Keratinocyte (primary cell): ENCODE measurements around the gene ABHD12B. TPM values are rescaled to one million over a fixed set of nuclear protein-coding genes. Genes with fewer than 3 reads are reported as not detected.
"Not testable (repeated sequence)": the region's sequence is repeated elsewhere in the genome, so short reads cannot be mapped to it uniquely, and the experiment has no call there.

Source experiments
- DNase-seq: peaks from one replicate; pipeline ENCODE4 v3.0.0-alpha.2; 2011; ENCODE audit warnings: low read depth, missing footprints, low spot score
- FAIRE-seq: peaks from 2 replicates; lab custom pipeline; 2011; peaks lifted over from hg19 to GRCh38; lab: Jason Lieb, UNC
- H2AFZ ChIP-seq: 2 replicates; pipeline ENCODE4 v1.6.0; 2012; ENCODE audit warnings: low read length, control low read depth, inconsistent platforms; ENCODE audit not compliant: control insufficient read depth
- H3K27ac ChIP-seq: 2 replicates; pipeline ENCODE4 v1.5.1; 2011; ENCODE audit warnings: low read length; ENCODE audit not compliant: control insufficient read depth, insufficient read depth
- H3K27me3 ChIP-seq: 3 replicates; pipeline ENCODE4 v1.6.0; 2011; ENCODE audit warnings: low read length; ENCODE audit not compliant: control insufficient read depth, insufficient read depth; ENCODE audit errors: extremely low read depth
- H3K36me3 ChIP-seq, 2 experiments: 2 replicates in 1 of 2; 3 replicates in 1 of 2; pipeline ENCODE4 v1.5.1; 2011; ENCODE audit warnings: low read length in 2 of 2, mild to moderate bottlenecking in 1 of 2; ENCODE audit not compliant: control insufficient read depth in 2 of 2, insufficient read depth in 2 of 2; ENCODE audit errors: extremely low read depth in 1 of 2
- H3K4me1 ChIP-seq: 3 replicates; pipeline ENCODE4 v1.5.1; 2011; ENCODE audit warnings: low read length; ENCODE audit not compliant: control insufficient read depth, insufficient read depth; ENCODE audit errors: extremely low read depth
- H3K4me2 ChIP-seq: 3 replicates; pipeline ENCODE4 v1.6.0; 2011; ENCODE audit warnings: low read depth, low read length; ENCODE audit not compliant: control insufficient read depth, insufficient read depth; ENCODE audit errors: extremely low read depth
- H3K4me3 ChIP-seq, 3 experiments: fragments of 200-600 bp in 1 of 3; sonication (generic) in 1 of 3; 2 replicates in 2 of 3; 3 replicates in 1 of 3; pipeline ENCODE4 v1.5.1; 2011 to 2016; ENCODE audit warnings: low read length in 3 of 3, mild to moderate bottlenecking in 3 of 3, control low read depth in 2 of 3, inconsistent platforms in 1 of 3, low read depth in 1 of 3, mixed read lengths in 1 of 3, mixed run types in 1 of 3, moderate library complexity in 1 of 3; ENCODE audit not compliant: control insufficient read depth in 2 of 3, insufficient read depth in 2 of 3; ENCODE audit errors: extremely low read depth in 1 of 3
- H3K79me2 ChIP-seq: 2 replicates; pipeline ENCODE4 v1.6.0; 2012; ENCODE audit warnings: low read length; ENCODE audit not compliant: control insufficient read depth, insufficient read depth
- H3K9ac ChIP-seq: 3 replicates; pipeline ENCODE4 v1.6.0; 2011; ENCODE audit warnings: low read length; ENCODE audit not compliant: control insufficient read depth, insufficient read depth; ENCODE audit errors: extremely low read depth
- H3K9me1 ChIP-seq: 3 replicates; pipeline ENCODE4 v1.6.0; 2011; ENCODE audit warnings: low read length; ENCODE audit not compliant: control insufficient read depth, insufficient read depth; ENCODE audit errors: extremely low read depth
- H3K9me3 ChIP-seq: 2 replicates; pipeline ENCODE4 v1.5.1; 2012; ENCODE audit warnings: low read depth, low read length; ENCODE audit not compliant: control insufficient read depth
- H4K20me1 ChIP-seq: 3 replicates; pipeline ENCODE4 v1.6.0; 2011; ENCODE audit warnings: low read length; ENCODE audit not compliant: control insufficient read depth, insufficient read depth; ENCODE audit errors: extremely low read depth
- EZH2 ChIP-seq: IDR thresholded peaks from one replicate; pipeline ENCODE4 v1.6.1; 2012; ENCODE audit warnings: inconsistent platforms, mild to moderate bottlenecking, low read length, moderate library complexity
- dilution Hi-C: fragments of 300-500 bp; cut with MboI; formaldehyde crosslinking; loops from one replicate; pipeline ENCODE4 v1.7.0; 2020; ENCODE audit warnings: low sequenced_read_pairs; ENCODE audit not compliant: extremely low pct_ligation_motif_present
- polyA plus RNA-seq, 5 experiments: library from polyadenylated mRNA; depleted of rRNA in 3 of 5; stranded (reverse) in 3 of 5; stranded (forward) in 1 of 5; unstranded in 1 of 5; fragments of >200 nt; gene quantifications; 1 replicate in 1 of 5; 2 replicates in 3 of 5; 3 replicates in 1 of 5; pipeline versions ENCODE4 v1.2.1 to v1.2.3, GENCODE V29; 2011 to 2012; ENCODE audit warnings: missing spikeins in 2 of 5, low read depth in 1 of 5, low replicate concordance in 1 of 5
- TF ChIP-seq, protein P1 (sequence below), 3 experiments: IDR thresholded peaks in 1 of 3; conservative IDR thresholded peaks in 1 of 3; optimal IDR thresholded peaks in 1 of 3; 2 replicates in 2 of 3; 3 replicates in 1 of 3; pipeline versions ENCODE3 to v1.5.1; 2011; ENCODE audit warnings: low read length in 3 of 3, mild to moderate bottlenecking in 3 of 3, moderate library complexity in 2 of 3, control low read depth in 1 of 3, inconsistent platforms in 1 of 3; ENCODE audit not compliant: insufficient read depth in 2 of 3; ENCODE audit errors: extremely low read depth in 1 of 3

The ABHD12B gene
- polyA plus RNA-seq, 1 donor (not counting 4 experiments of a cell fraction or from before 2014, with no cell fraction given) = not detected

DNA sequence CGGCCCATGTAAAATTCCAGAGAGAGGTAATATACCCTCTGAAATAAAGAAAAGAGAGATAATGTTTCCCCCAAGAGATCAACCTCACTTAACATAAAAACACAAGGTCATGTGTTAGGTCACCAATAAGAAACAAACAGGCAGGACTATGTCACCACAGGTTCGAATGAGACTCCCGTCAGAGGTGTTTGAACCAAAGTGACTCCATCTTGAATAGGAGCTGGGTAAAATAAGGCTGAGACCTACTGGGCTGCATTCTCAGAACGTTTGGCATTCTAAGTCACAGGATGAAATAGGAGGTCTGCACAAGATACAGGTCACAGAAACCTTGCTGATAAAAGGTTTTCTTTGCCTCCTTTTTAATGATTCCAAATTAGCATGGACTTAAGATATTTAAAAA lies 65.9 kb downstream of the ABHD12B start:
- no peak overlapping the region for H3K4me3 ChIP-seq
- H3K9me3 ChIP-seq = no peaks in the 10 kb centered on the region
- H3K4me2 ChIP-seq = peak overlapping the region; percentile 81
- peaks cover 9 to 30% of the 10 kb centered on the region in 2 experiments for H3K36me3 ChIP-seq
- H3K79me2 ChIP-seq = peaks cover 60% of the 10 kb centered on the region
- H3K9ac ChIP-seq = peak overlapping the region; percentile 19
- H3K27ac ChIP-seq = peak overlapping the region; percentile 59
- no peaks in the 10 kb centered on the region for H3K27me3 ChIP-seq
- no peak for DNase-seq
- no peak for TF ChIP-seq EZH2
- TF ChIP-seq, protein P1, sequence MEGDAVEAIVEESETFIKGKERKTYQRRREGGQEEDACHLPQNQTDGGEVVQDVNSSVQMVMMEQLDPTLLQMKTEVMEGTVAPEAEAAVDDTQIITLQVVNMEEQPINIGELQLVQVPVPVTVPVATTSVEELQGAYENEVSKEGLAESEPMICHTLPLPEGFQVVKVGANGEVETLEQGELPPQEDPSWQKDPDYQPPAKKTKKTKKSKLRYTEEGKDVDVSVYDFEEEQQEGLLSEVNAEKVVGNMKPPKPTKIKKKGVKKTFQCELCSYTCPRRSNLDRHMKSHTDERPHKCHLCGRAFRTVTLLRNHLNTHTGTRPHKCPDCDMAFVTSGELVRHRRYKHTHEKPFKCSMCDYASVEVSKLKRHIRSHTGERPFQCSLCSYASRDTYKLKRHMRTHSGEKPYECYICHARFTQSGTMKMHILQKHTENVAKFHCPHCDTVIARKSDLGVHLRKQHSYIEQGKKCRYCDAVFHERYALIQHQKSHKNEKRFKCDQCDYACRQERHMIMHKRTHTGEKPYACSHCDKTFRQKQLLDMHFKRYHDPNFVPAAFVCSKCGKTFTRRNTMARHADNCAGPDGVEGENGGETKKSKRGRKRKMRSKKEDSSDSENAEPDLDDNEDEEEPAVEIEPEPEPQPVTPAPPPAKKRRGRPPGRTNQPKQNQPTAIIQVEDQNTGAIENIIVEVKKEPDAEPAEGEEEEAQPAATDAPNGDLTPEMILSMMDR (optimal IDR thresholded peaks at IDR 0.05 in 1 of 3, IDR thresholded peaks at IDR 0.05 in 1 of 3, conservative IDR thresholded peaks at IDR 0.05 in 1 of 3; ENCODE audit: extremely low read depth in 1 of 3, insufficient read depth in 2 of 3, low read length in 3 of 3) = no peak
- no peak for FAIRE-seq
- H3K9me1 ChIP-seq = no peaks in the 10 kb centered on the region
- H3K4me1 ChIP-seq = peaks cover 52% of the 10 kb centered on the region
- H4K20me1 ChIP-seq = no peaks in the 10 kb centered on the region
- dilution Hi-C loops = no loop called here
- no peak overlapping the region for H2AFZ ChIP-seq

- Histone ChIP-seq H3K4me2 (peak overlapping the region; percentile 89), H3K9me1 (no peaks in the 10 kb centered on the region), H3K4me1 (peaks cover 52% of the 10 kb centered on the region), H3K9me3 (no peaks in the 10 kb centered on the region), H3K27me3 (no peaks in the 10 kb centered on the region), H3K27ac (peak overlapping the region; percentile 61), H3K9ac (no peak overlapping the region), H3K4me3 (peak overlapping the region in 1 of 3 experiments; percentile 46), H3K79me2 (peaks cover 55% of the 10 kb centered on the region), H2AFZ (no peak overlapping the region), H4K20me1 (no peaks in the 10 kb centered on the region), H3K36me3 (peaks cover 2 to 13% of the 10 kb centered on the region in 2 experiments)
- dilution Hi-C loops = no loop called here
- no peak for TF ChIP-seq EZH2
- TF ChIP-seq, protein P1 (optimal IDR thresholded peaks at IDR 0.05 in 1 of 3, IDR thresholded peaks at IDR 0.05 in 1 of 3, conservative IDR thresholded peaks at IDR 0.05 in 1 of 3; ENCODE audit: extremely low read depth in 1 of 3, insufficient read depth in 2 of 3, low read length in 3 of 3) = no peak
- peak; percentile 83 for FAIRE-seq
- DNase-seq = no peak
These were observed 69.3 kb downstream of the ABHD12B start for GRCh38 chr14:50941151-50941550.

DNA sequence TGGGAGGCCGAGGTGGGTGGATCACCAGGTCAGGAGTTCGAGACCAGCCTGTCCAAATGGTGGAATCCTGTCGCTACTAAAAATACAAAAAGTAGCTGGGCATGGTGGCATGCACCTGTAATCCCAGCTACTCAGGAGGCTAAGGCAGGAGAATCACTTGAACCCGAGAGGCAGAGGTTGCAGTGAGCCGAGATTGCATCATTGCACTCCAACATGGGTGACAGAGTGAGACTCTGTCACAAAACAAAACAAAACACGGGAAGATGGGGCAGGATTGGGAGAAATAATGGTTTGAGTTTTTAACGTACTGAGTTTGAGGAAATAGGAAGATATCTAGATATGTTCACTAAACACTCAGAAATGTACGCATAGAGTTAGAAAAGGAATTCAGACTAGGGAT lies 69.8 kb downstream of the ABHD12B start:
- H3K4me3 ChIP-seq, H3K9ac ChIP-seq, H3K27me3 ChIP-seq, H4K20me1 ChIP-seq, H3K9me3 ChIP-seq, FAIRE-seq, H3K36me3 ChIP-seq, H3K9me1 ChIP-seq, H2AFZ ChIP-seq, dilution Hi-C loops, DNase-seq: not testable (repeated sequence)
- H3K4me1 ChIP-seq = peaks cover 47% of the 10 kb centered on the region
- peak overlapping the region; percentile 89 for H3K4me2 ChIP-seq
- H3K27ac ChIP-seq = peak overlapping the region; percentile 61
- H3K79me2 ChIP-seq = peaks cover 50% of the 10 kb centered on the region
